ENCODE data around the gene PAK4.
A peak's percentile ranks its signal among the peaks of the same experiment; 100 is the strongest.
"Not testable (repeated sequence)": the region's sequence is repeated elsewhere in the genome, so short reads cannot be mapped to it uniquely, and the experiment has no call there.

The PAK4 gene

GRCh38 chr19:39130337-39131254, 5.0 kb downstream of the PAK4 start:
- DNase-seq = no peak

- DNase-seq = no peak
Measured at GRCh38 chr19:39131255-39131755, 5.7 kb downstream of the PAK4 start.

- DNase-seq = no peak
Measured at GRCh38 chr19:39132344-39132969, 6.9 kb downstream of the PAK4 start.

GRCh38 chr19:39133431-39134270, 8.1 kb downstream of the PAK4 start:
- DNase-seq = peak; percentile 23

- no peak for DNase-seq
Measured at GRCh38 chr19:39135701-39136100, 10.1 kb downstream of the PAK4 start.

GRCh38 chr19:39136225-39136940, 10.8 kb downstream of the PAK4 start:
- DNase-seq = no peak

GRCh38 chr19:39137131-39137530, 11.5 kb downstream of the PAK4 start:
- DNase-seq = no peak

GRCh38 chr19:39138221-39139211, 12.9 kb downstream of the PAK4 start:
- DNase-seq = no peak

GRCh38 chr19:39139305-39139874, 13.8 kb downstream of the PAK4 start:
- DNase-seq = no peak

- DNase-seq = no peak
Measured at GRCh38 chr19:39139971-39140453, 14.4 kb downstream of the PAK4 start.

GRCh38 chr19:39140594-39140993, 15.0 kb downstream of the PAK4 start:
- DNase-seq = no peak

GRCh38 chr19:39141929-39142328, 16.3 kb downstream of the PAK4 start:
- DNase-seq = no peak

GRCh38 chr19:39142630-39143029, 17.0 kb downstream of the PAK4 start:
- DNase-seq = no peak

- not testable (repeated sequence) for DNase-seq
Measured at GRCh38 chr19:39143757-39144289, 18.2 kb downstream of the PAK4 start.

- DNase-seq = no peak
Measured at GRCh38 chr19:39144290-39145071, 18.9 kb downstream of the PAK4 start.

GRCh38 chr19:39145180-39145953, 19.8 kb downstream of the PAK4 start:
- no peak for DNase-seq

GRCh38 chr19:39146091-39146490, 20.5 kb downstream of the PAK4 start:
- DNase-seq = no peak

GRCh38 chr19:39146686-39147450, 21.3 kb downstream of the PAK4 start:
- no peak for DNase-seq
